ENCODE measurements around the gene AGAP3.

AGAP3 gene

DNA sequence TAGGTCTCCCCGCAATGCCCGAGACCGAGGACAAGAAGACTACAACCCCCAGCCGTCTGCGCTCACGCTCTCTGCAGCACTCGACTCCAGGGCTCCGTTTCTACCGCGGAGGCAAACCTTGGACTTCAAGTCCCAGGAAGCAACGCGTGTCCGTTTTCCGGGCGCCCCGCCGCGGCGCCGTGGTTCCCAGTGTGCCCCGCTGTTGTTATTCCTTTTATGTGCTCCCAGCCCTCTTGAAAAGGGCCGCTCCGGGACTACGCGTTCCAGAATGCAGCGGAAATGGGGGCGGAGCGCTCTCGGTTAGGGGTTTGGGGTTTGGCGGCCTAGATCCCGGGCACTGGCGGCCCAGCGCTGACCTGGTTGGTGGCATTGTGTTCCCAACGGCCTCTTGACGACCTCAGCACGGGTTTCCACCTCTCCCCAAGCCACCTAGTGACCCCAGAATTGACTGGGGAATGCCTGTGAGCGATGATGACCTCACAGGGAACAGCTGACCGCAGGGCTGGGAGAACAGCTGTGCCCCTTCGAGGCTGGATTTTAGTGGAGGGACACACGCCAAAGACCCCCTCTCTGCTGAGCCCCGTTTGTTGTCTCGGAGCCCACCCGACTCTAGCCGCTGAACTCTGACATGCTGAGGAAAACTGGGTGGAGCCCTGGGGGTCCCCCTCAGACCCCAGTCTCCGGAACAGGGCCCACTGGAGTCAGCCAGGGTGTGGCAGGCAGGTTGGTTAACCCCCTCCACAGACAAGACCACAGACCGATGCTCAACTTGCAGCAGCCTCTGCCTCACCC is 28.1 kb upstream of the AGAP3 start:
- peak; percentile 100 for DNase-seq

DNA sequence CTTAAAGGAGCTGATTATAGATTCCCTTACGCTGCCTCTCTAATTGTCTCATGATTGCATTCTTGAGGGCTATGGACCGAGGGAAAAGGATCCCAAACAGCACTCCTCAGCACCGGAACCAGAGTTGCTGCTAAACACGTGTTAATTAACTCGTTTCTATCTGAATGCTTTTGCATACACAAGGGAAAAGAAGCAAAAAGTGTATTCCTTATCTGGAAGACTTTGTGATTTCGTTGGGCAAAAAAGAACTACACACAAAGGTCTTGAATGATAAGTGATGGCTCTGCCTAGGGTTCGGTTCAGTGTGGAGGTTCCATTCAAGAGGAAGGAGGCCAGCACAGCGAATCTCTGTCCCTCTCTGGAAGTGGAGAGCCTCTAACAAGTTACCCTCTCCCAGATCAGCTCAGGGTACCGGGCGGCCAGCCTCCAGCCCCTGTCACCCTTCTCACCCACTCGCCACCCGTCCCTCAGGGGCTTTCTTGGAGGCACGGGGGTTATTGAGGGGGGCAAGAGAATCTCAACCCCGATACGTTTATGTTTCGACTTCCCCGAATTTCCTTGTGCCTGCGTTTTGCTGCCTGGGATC is 27.4 kb upstream of the AGAP3 start:
- no peak for DNase-seq

DNA sequence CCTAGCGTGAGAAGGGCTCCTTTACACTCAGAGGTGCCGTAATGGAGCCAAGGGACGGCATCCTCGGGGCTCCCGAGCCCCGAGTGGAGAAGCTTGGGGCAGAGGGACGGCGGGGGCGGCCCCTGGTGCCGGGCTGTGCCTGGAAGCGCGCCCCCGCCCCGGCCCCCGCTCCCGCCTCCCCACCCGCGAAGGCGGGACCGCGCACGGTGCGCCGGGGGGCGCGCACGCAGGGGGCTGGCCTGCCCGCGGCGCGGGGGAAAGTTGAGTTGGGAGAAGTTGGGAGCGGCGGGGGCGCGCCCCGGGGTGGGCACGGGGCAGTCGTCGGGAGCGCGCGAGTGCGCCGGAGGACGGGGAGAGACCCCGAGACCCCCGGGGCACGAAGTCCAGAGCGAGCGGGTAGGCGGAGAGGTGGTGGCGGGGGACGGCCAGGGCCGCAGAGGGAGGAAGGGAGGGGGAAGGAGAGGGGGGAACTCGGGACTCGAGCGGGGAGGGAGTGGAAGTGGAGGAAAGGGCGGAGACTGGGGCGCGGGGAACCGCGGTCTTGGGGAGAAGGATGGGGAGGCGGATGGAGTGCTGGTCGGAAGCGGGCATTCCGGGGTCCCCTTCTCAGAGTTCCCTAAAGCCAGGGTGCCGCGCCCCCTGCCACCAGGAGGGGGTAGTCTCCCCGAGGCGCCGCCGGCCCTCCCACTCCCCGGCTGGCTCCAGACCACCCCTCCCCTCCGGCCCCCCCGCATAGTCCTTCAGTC is 26.7 kb upstream of the AGAP3 start, which contains the start of gene SLC4A2:
Gene SLC4A2 (plus strand): TSS at position 223 of the 746 bp plus-strand sequence. CDS start 2,399 bp downstream, outside the sequence.
- peak; percentile 77 for DNase-seq

DNA sequence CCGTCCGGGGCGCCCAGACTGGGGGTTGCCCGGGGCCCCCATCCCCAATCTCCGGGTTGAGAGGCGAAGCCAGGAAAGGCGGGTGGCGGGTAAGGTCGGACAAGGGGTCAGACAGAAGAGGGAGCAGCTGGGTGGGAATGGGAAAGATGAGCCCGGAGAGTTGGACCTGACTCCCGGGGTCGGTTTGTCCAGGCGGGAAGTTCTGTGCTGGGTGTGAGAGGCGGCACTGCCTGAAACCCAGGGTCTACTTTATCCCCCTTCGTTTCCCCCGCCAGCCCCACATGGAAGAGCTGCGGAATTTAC is 26.2 kb upstream of the AGAP3 start:
- no peak for DNase-seq

DNA sequence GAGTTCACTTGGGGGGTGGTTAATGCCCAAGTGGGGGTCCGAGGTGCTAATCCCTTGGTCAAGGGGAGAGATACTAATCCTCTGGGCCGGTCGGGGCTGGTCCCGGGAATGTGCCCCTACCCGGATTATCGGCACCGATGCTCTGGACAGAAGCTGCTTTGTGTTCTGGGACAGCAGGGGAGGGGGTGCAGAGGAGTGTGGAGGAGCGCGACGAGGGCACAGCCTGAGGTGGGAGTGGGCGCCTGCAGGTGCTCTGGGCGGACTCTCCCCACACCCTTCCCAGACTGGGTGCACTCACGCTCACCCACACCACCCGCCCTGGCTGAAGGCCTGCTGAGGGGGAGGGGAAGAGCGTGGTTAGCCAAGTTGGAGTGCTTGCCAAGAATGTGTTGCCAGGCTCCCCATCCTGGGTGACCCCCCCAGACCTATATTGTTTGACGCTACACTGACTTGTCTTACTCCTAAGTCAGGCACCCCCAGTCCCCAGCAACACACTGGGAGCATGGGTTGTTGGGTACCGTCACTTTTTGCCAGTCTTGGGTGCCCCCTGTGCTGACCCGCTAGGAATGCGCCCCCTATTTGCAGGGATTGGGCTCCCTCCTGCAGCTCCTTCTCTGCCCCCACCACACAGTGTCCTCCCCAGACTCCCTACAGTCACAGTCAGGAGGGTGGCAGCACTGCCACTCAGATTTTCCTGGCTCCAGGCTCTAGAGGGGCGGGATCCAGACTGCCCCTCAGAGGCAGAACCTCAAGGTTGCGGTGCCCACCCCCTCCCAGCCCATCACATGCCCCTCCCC is 25.7 kb upstream of the AGAP3 start:
- DNase-seq: no peak

DNA sequence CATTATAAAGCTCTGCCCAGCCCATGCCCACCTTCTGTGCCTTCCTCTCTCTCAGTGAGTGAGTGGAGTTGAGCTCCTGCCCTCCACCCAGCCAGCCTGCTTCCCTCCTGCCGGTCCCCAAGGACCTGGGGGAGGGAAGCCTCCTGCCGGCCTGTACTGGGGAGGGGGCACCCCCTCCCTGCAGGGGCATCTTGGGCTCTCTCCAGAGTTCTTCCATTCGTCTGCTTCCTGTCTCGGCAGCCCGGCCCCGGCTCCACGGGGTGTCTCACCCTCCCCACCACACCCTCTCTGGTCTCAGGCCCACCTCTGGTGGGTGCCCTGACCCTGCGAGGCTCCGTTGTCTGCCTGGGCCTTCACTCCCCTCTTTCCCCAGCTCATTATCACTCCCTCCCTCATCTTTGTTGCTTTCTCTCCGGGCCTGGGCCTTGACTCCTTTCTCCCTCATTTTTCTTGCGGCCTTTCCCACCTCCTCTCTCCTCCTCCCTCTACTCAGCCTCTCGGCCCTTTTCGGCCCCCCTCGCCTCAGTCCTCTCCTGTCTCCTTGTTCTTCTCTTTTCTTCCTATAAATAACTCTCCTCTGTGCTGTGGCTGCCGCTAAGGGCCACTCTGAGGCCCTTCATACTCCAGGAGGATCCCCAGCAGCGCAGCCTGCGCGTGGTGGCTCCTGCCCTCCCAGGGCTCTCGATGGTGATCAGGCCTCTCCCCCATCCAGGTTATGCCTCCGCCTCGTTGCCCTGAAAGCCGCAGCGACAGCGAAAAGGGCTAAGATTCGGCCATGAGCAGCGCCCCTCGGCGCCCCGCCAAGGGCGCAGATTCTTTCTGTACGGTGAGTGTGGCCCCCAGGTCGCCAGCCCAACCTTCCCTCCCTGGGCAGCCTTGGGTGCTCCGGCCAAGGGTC is 24.8 kb upstream of the AGAP3 start:
- DNase-seq: no peak

DNA sequence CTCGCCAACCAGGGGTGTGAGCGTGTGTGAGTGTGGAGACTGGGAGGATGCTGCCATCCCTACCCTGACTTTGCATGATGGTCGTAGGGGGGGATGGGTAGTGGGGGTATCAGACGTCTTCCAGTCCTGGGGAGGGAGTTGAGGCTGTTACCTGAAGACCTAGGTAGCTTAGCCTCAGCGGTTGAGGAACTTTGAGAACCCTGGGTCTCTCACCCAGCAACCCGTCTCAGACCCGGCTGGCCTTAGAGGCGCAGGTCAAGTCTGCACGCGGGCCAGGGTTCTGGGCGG is 24.2 kb upstream of the AGAP3 start:
- no peak for DNase-seq

DNA sequence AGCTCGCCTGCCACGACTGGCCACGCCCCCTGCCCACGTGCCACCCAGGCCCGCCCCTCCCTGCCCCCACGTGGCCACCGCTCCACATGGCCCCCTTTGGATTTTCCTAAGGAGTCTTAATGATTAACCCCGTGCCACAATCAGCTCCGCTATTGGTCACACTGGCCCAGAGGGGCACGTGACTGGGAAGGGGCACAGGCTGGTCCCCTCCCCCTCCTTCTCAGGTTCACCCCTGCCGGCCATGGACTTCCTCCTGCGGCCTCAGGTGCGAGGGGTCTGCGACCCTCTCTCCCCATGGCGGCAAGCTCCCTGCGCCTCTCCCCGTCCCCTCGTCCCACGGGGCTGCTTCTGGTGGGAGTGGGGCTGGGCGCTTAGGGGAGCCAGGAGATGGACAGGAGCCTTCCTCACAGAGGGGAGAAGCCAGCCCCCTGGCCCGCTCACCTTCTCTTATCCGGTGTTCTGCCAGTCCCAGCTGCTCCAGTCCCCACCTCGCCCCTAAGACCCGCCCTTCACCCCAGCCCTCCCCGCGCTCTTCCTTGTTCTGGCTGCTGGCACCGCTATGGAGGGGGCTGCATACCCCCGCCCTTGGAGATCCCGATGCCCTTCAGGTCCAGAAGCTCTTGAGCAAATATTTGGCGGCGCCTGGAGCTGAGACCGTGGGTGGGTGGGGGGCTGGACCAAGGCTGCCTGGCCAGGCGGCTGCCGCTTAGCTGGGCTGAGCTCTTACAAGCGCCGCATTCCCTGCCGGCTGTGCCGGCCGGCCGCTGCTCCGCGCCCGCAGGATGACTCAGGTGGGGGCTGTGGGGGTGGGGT is 23.7 kb upstream of the AGAP3 start:
- DNase-seq: peak; percentile 58

DNA sequence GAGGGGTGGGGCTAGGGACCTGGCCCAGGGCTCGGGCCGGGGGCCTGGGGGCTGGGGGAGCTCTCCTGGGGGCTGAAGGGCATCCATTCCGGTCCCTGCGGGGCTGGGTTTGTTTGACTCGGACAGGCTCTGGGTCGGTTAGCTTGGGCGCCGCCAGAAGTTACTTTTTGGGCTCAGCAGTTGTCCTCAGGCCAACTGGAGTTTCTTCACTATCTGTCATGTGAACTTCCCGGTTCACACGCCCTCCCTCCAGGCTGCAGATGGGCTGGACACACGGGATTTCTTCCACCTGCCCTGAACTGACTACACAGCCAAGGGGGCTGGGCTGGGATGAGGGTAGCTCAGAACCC is 23.1 kb upstream of the AGAP3 start:
- no peak for DNase-seq

DNA sequence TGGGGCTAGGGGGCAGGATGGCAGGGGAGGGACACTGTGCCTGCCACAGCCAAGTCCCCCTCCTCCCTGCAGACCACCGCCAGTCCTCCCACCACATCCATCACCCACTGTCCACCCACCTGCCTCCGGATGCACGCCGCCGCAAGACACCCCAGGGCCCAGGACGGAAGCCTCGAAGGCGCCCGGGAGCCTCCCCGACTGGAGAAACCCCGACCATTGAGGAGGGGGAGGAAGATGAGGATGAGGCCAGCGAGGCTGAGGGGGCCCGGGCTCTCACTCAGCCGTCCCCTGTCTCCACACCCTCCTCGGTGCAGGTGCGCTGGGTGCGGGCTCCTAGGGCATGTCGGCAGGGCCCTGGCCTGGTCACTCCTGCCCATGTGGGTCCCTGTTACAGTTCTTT is 21.8 kb upstream of the AGAP3 start:
- DNase-seq: no peak

DNA sequence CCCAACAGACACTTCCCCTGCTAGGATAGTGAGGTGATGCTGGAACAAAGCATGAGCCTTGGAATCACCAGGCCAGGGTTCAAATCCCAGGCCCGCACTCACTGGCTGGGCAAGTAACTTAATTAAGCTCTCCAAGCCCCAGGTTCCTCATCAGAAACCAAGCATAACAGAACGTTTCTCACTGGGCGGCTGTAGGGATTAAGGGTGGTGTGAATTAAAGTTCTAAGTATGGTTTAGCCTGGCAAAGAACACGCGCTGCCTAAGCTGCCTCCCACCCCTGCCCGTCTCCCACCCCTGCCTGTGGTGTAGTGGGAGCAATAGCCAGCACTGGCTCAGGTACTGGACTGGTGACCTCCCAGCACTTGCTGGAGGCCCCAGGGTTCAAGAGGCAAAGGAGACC is 21.3 kb upstream of the AGAP3 start:
- DNase-seq: no peak

DNA sequence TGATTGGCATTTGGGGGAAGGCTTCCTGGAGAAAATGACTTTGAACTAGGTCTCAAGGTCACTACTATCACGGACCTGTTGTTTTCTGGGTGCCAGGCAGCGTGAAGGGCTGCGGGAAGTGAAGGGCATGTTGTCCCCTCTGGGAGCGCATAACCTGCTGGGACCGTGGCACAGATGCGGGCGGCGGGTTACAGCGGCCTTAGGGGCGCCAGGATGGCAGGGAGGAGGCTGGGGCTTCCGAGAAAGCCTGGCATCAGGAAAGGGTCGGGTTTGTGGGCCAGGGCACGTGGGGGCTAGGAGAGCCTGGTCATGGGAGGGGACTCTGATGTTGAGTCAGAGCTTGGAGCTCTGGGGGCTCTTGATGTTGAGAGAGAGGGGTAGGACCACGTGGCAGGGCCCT is 20.8 kb upstream of the AGAP3 start:
- no peak for DNase-seq

DNA sequence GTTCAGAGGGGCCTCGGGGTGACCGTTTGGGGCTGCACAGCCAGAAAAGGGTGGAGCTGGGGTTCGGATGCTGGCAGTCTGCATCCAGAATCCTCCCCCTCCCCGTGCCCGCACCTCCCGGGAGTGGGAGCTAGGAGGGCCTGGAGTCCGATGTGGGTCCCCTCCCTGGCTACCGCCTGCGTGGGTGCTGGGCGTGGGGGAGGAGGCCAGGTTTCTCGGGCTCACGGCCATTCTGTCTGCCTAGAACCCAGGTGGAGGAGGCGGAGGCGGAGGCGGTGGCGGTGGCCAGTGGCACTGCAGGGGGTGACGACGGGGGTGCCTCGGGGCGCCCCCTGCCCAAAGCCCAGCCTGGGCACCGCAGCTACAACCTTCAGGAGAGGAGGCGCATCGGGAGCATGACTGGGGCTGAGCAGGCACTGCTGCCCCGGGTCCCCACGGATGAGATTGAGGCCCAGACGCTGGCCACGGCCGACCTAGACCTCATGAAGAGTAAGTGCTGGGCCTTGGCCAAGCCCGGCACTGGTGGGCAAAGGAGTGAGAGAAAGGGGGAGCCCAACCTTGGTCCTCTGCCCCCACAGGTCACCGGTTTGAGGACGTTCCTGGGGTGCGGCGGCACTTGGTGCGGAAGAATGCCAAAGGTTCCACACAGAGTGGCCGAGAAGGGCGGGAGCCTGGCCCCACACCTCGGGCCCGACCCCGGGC is 19.9 kb upstream of the AGAP3 start:
- no peak for DNase-seq

DNA sequence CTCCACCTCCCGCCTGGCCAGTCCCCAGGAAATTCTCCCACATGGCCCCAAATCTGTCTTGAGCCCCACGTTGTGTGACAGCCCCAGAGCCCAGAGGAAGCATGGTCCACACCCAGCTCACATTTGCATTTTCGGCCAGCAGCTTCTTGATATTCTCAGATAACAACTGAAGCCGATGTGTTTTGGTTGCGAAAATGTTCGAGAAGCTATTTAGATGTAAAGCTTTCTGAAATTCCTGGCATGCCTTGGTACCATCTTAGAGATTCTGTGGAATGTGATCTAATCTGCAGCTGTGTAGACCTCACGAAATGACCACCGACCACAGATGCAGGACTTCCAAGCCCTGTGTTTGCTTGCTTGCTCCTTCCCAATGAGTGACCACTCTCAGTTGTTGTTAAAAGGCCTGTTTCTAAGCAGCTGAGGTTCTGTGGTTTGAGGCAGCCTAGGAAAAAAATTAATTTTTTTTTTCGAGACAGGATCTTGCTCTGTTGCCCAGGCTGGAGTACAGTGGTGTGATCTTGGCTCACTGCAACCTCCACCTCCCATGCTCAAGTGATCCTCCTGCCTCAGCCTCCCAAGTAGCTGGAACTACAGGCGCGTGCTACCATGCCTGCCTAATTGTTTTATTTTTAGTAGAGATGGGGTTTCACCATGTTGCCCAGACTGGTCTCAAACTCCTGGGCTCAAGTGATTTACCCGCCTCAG is 18.1 kb upstream of the AGAP3 start:
- DNase-seq: no peak

DNA sequence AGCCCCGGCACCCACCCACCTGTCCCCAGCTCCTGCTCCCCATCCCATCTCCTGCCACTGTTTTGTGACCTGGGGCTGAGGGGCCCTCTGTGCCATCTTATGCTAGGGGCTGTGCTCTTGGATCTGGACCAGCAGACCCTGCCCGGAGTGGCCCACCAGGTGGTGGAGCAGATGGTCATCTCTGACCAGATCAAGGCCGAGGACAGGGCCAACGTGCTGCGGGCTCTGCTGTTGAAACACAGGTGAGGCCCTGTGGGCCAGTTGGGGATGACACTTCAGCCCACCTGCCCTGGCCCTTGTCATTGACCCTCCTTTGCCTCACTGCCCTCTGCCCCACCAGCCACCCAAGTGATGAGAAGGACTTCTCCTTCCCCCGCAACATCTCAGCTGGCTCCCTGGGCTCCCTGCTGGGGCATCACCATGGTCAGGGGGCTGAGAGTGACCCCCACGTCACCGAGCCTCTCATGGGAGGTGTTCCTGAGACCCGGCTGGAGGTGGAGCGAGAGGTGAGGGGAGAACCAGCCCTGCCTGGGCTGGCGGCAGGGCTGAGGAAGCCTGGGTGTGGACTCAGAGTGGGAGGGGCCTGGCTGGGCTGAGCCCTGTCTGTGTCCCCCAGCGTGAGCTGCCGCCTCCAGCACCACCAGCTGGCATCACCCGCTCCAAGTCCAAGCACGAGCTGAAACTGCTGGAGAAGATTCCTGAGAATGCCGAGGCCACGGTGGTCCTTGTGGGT is 16.3 kb upstream of the AGAP3 start:
- no peak for DNase-seq

DNA sequence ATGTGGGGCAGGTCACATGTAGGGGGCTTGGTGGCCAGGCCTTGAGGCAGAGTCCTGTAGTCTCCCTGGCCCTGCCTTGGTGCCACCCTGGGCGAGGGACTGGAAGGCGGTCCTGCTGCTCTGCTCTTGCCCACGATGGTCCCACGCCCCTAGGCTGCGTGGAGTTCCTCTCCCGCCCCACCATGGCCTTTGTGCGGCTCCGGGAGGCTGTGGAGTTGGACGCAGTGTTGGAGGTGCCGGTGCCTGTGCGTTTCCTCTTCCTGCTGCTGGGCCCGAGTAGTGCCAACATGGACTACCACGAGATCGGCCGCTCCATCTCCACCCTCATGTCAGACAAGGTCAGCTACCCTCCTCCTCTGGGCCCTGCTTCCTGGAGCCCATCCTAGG is 15.7 kb upstream of the AGAP3 start:
- no peak for DNase-seq

DNA sequence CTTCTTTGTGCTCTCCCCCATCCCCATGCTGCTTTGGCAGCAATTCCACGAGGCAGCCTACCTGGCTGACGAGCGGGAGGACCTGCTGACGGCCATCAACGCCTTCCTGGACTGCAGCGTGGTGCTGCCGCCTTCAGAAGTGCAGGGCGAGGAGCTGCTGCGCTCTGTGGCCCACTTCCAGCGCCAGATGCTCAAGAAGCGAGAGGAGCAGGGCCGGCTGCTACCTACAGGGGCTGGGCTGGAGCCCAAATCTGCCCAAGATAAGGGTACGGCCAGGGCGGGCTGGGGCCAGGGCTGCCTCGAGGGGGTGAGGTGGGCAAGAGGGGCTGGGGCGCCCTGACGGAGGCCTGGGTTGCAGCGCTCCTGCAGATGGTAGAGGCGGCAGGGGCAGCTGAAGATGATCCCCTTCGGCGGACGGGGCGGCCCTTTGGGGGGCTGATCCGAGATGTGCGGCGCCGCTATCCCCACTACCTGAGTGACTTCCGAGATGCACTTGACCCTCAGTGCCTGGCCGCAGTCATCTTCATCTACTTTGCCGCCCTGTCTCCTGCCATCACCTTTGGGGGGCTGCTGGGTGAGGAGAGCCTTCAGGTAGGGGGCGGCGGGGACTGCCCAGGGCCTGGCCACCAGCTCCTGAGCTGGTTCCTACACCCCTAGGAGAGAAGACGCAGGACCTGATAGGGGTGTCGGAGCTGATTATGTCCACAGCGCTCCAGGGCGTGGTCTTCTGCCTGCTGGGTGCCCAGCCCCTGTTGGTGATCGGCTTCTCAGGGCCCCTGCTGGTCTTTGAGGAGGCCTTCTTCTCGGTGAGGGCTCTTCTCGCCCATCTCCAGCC is 15.0 kb upstream of the AGAP3 start:
- DNase-seq: no peak

DNA sequence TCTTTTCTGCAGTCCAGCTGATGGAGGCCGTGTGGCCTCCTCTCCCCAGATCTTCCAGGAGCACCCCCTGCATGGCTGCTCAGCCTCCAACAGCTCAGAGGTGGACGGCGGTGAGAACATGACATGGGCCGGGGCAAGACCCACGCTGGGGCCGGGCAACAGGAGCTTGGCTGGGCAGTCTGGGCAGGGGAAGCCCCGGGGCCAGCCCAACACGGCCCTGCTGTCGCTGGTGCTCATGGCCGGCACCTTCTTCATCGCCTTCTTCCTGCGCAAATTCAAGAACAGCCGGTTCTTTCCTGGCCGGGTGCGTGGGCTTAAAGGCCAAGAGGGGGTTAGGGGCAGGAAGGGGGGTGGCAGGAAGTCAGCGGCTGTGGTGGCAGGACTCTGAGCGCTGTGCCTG is 12.3 kb upstream of the AGAP3 start:
- no peak for DNase-seq

All from fibroblast of skin of right quadriceps (primary cell).